Endothelial cell of umbilical vein (primary cell): ENCODE results near the gene PHLPP1. TPM values are rescaled to one million over a fixed set of nuclear protein-coding genes. Genes with fewer than 3 reads are reported as not detected.

Experiments used
- BruUV-seq: library from RNA; stranded (reverse); fragments of 400-500 nt; replicated peaks from 2 replicates; lab custom pipeline; 2021; lab: Mats Ljungman, UMichigan
- CTCF ChIA-PET: fragments of 300-600, 350-600 bp; sonication (Branson Sonifier 250); formaldehyde crosslinking; loops from one replicate; lab custom pipeline; 2021; ENCODE audit warnings: antibody characterized with exemption, inconsistent platforms; lab: Charles Lee
- POLR2A ChIA-PET: fragments of 300-600, 350-600 bp; sonication (Branson Sonifier 250); formaldehyde crosslinking; loops from one replicate; lab custom pipeline; 2021; ENCODE audit warnings: antibody characterized with exemption, inconsistent platforms; lab: Charles Lee
- DNase-seq: peaks from one replicate; pipeline ENCODE4 v3.0.0-alpha.2; 2011; ENCODE audit warnings: low read depth, low spot score
- FAIRE-seq: peaks from 2 replicates; lab custom pipeline; 2011; peaks lifted over from hg19 to GRCh38; lab: Jason Lieb, UNC
- H2AFZ ChIP-seq: 2 replicates; pipeline ENCODE4 v1.6.0; 2012; ENCODE audit warnings: low read depth, low read length, control low read depth, inconsistent platforms
- H3K27ac ChIP-seq: 2 replicates; pipeline ENCODE4 v1.5.1; 2011; ENCODE audit warnings: low read depth, mild to moderate bottlenecking, control low read depth, low read length, moderate library complexity; ENCODE audit not compliant: insufficient read depth
- H3K27me3 ChIP-seq, 2 experiments: 2 replicates each; pipeline versions ENCODE4 v1.6.0 to v1.6.1; 2011; ENCODE audit warnings: low read length in 2 of 2, mixed read lengths in 1 of 2; ENCODE audit not compliant: control insufficient read depth in 2 of 2, insufficient read depth in 2 of 2
- H3K36me3 ChIP-seq, 2 experiments: 2 replicates in 1 of 2; 3 replicates in 1 of 2; pipeline ENCODE4 v1.5.1; 2011; ENCODE audit warnings: low read length in 2 of 2, mild to moderate bottlenecking in 1 of 2, moderate library complexity in 1 of 2; ENCODE audit not compliant: control insufficient read depth in 2 of 2, insufficient read depth in 2 of 2; ENCODE audit errors: extremely low read depth in 1 of 2
- H3K4me1 ChIP-seq: 3 replicates; pipeline ENCODE4 v1.5.1; 2011; ENCODE audit warnings: mild to moderate bottlenecking, low read length; ENCODE audit not compliant: control insufficient read depth, insufficient read depth; ENCODE audit errors: extremely low read depth
- H3K4me2 ChIP-seq: 2 replicates; pipeline ENCODE4 v1.6.1; 2011; ENCODE audit warnings: low read length, control low read depth, mixed read lengths; ENCODE audit not compliant: insufficient read depth
- H3K4me3 ChIP-seq, 3 experiments: fragments of 200-600 bp in 1 of 3; sonication (generic), shearing (Covaris generic) in 1 of 3; replicated peaks in 1 of 3; 2 replicates each; pipeline ENCODE4 v1.5.1; 2011 to 2016; ENCODE audit warnings: control low read depth in 3 of 3, low read length in 3 of 3, mild to moderate bottlenecking in 2 of 3, inconsistent platforms in 1 of 3, low read depth in 1 of 3, moderate library complexity in 1 of 3; ENCODE audit not compliant: insufficient read depth in 1 of 3
- H3K79me2 ChIP-seq: 2 replicates; pipeline ENCODE4 v1.6.0; 2012; ENCODE audit warnings: low read length, inconsistent platforms; ENCODE audit not compliant: control insufficient read depth, insufficient read depth
- H3K9ac ChIP-seq: replicated peaks from 2 replicates; pipeline ENCODE3; 2011; ENCODE audit warnings: low read length, control low read depth; ENCODE audit not compliant: insufficient read depth; ENCODE audit errors: extremely low read depth
- H3K9me1 ChIP-seq: replicated peaks from 3 replicates; pipeline ENCODE4 v1.6.0; 2011; ENCODE audit warnings: mild to moderate bottlenecking, low read length; ENCODE audit not compliant: control insufficient read depth, insufficient read depth; ENCODE audit errors: extremely low read depth
- H3K9me3 ChIP-seq: replicated peaks from 2 replicates; pipeline ENCODE4 v1.5.1; 2012; ENCODE audit warnings: low read length, inconsistent platforms; ENCODE audit not compliant: control insufficient read depth, insufficient read depth
- H4K20me1 ChIP-seq: replicated peaks from 2 replicates; pipeline ENCODE3; 2011; ENCODE audit warnings: mild to moderate bottlenecking, low read length; ENCODE audit not compliant: control insufficient read depth, insufficient read depth; ENCODE audit errors: extremely low read depth
- CTCF ChIP-seq, 2 donors: IDR thresholded peaks; 1 replicate in 1 of 2; 2 replicates in 1 of 2; pipeline ENCODE4 v1.5.1; 2011; ENCODE audit warnings: low read length in 2 of 2, mild to moderate bottlenecking in 2 of 2, moderate library complexity in 2 of 2, control low read depth in 1 of 2, inconsistent platforms in 1 of 2, low read depth in 1 of 2; ENCODE audit not compliant: insufficient read depth in 1 of 2; ENCODE audit errors: extremely low read depth in 1 of 2
- EZH2 ChIP-seq: IDR thresholded peaks from 2 replicates; pipeline ENCODE4 v1.6.1; 2012; ENCODE audit warnings: borderline replicate concordance, low read depth, mild to moderate bottlenecking, moderate library complexity, low read length, inconsistent platforms; ENCODE audit not compliant: severe bottlenecking
- FOS ChIP-seq: IDR thresholded peaks from 2 replicates; pipeline ENCODE4 v1.6.1; 2011; ENCODE audit warnings: mild to moderate bottlenecking, low read length, moderate library complexity, borderline replicate concordance; ENCODE audit not compliant: insufficient read depth
- GATA2 ChIP-seq: IDR thresholded peaks from 2 replicates; pipeline ENCODE4 v1.7.0; 2011; ENCODE audit warnings: low read depth, mild to moderate bottlenecking, moderate library complexity, mixed read lengths, low read length; ENCODE audit not compliant: insufficient read length, insufficient read depth
- JUN ChIP-seq: IDR thresholded peaks from 2 replicates; pipeline ENCODE4 v1.6.1; 2011; ENCODE audit warnings: borderline replicate concordance, low read depth; ENCODE audit not compliant: insufficient read length, insufficient read depth
- MYC ChIP-seq: IDR thresholded peaks from one replicate; pipeline ENCODE4 v1.6.1; 2011; ENCODE audit warnings: mild to moderate bottlenecking, low read depth, low read length
- POLR2A ChIP-seq: IDR thresholded peaks from 2 replicates; pipeline ENCODE4 v1.6.1; 2012; ENCODE audit warnings: low read depth, mild to moderate bottlenecking, control low read depth, low read length
- POLR2AphosphoS5 ChIP-seq: IDR thresholded peaks from 2 replicates; pipeline ENCODE4 v1.6.1; 2012; ENCODE audit warnings: low read depth, mild to moderate bottlenecking, control low read depth, low read length, moderate library complexity; ENCODE audit not compliant: insufficient read depth
- dilution Hi-C: fragments of 300-500 bp; cut with MboI; formaldehyde crosslinking; loops from one replicate; pipeline ENCODE4 v1.15.0; 2019; ENCODE audit warnings: low sequenced_read_pairs; ENCODE audit not compliant: extremely low pct_ligation_motif_present
- intact Hi-C: fragments of 100-400 bp; cut with micrococcal nuclease; formaldehyde crosslinking; loops from one replicate; pipeline ENCODE4 v1.10.0; 2022
- polyA plus RNA-seq, 4 experiments: library from polyadenylated mRNA; depleted of rRNA in 3 of 4; stranded (reverse) in 3 of 4; unstranded in 1 of 4; fragments of >200 nt; gene quantifications; 2 replicates each; pipeline versions ENCODE4 v1.2.1 to v1.2.3, GENCODE V29; 2011 to 2012; ENCODE audit warnings: missing spikeins in 1 of 4
- total RNA-seq: library from RNA; stranded (reverse); gene quantifications from 2 replicates; pipeline ENCODE4 v1.2.3, GENCODE V29; 2021
- TF ChIP-seq, protein P1 (sequence below): IDR thresholded peaks from 2 replicates; pipeline ENCODE4 v1.6.1; 2011; ENCODE audit not compliant: insufficient read depth, insufficient read length

PHLPP1 gene
- total and polyA plus RNA-seq, 2 donors (not counting 3 experiments of a cell fraction or from before 2014, with no cell fraction given): 4.0 to 10.8 TPM

GRCh38 chr18:62784338-62784965 is 69.1 kb downstream of the PHLPP1 start:
- dilution Hi-C loops: no loop called here
- H3K4me2 ChIP-seq: no peak overlapping the region
- H3K36me3 ChIP-seq: no peaks in the 10 kb centered on the region
- H3K79me2 ChIP-seq: no peaks in the 10 kb centered on the region
- H2AFZ ChIP-seq: no peak overlapping the region
- no peak for TF ChIP-seq JUN
- TF ChIP-seq, protein P1, sequence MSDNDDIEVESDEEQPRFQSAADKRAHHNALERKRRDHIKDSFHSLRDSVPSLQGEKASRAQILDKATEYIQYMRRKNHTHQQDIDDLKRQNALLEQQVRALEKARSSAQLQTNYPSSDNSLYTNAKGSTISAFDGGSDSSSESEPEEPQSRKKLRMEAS: no peak
- no peak for TF ChIP-seq POLR2AphosphoS5
- no peak for TF ChIP-seq MYC
- TF ChIP-seq EZH2: no peak
- TF ChIP-seq CTCF (IDR thresholded peaks at IDR 0.05; ENCODE audit: extremely low read depth in 1 of 2, insufficient read depth in 1 of 2, low read depth in 1 of 2, low read length in 2 of 2): no peak
- no peak for TF ChIP-seq GATA2
- TF ChIP-seq FOS: no peak
- TF ChIP-seq POLR2A: no peak
- no peak for FAIRE-seq
- H3K9me3 ChIP-seq: no peaks in the 10 kb centered on the region
- no peak overlapping the region for H3K9ac ChIP-seq
- H4K20me1 ChIP-seq: no peaks in the 10 kb centered on the region
- no peaks in the 10 kb centered on the region for H3K4me1 ChIP-seq
- H3K27me3 ChIP-seq: no peaks in the 10 kb centered on the region
- POLR2A ChIA-PET: no interaction called here
- intact Hi-C loops: no loop called here
- BruUV-seq: no TSS peak
- H3K4me3 ChIP-seq: no peak overlapping the region
- DNase-seq: no peak
- no peaks in the 10 kb centered on the region for H3K9me1 ChIP-seq
- CTCF ChIA-PET: no interaction called here
- H3K27ac ChIP-seq: no peak overlapping the region
